Esophagus muscularis mucosa (tissue), 4 donors: Measurements from ENCODE around the gene RTN4. TPM values are rescaled to one million over a fixed set of nuclear protein-coding genes. Genes with fewer than 3 reads are reported as not detected.

ENCODE experiments used
- DNase-seq: peaks from one replicate; pipeline ENCODE4 v3.0.0-alpha.2; 2017; ENCODE audit errors: extremely low spot score
- H3K27ac ChIP-seq, 4 donors: fragments of 200-600 bp; sonication (generic); replicated peaks in 1 of 4; 1 replicate in 3 of 4; 2 replicates in 1 of 4; pipeline ENCODE4 v1.5.1; 2016 to 2019; ENCODE audit warnings: mild to moderate bottlenecking in 1 of 4
- H3K27me3 ChIP-seq, 4 donors: fragments of 200-600 bp; sonication (generic); one replicate each; pipeline versions ENCODE4 v1.5.1 to v1.6.0; 2016 to 2019
- H3K36me3 ChIP-seq, 4 donors: fragments of 200-600 bp; sonication (generic); one replicate each; pipeline ENCODE4 v1.5.1; 2016 to 2019
- H3K4me1 ChIP-seq, 4 donors: fragments of 200-600 bp; sonication (generic); one replicate each; pipeline ENCODE4 v1.5.1; 2016 to 2019
- H3K4me3 ChIP-seq, 4 donors: fragments of 200-600 bp; sonication (generic); 1 replicate in 2 of 4; 2 replicates in 2 of 4; pipeline ENCODE4 v1.5.1; 2016 to 2019; ENCODE audit warnings: mild to moderate bottlenecking in 4 of 4, moderate library complexity in 1 of 4
- H3K9me3 ChIP-seq, 4 donors: fragments of 200-600 bp; sonication (generic); 1 replicate in 3 of 4; 2 replicates in 1 of 4; pipeline ENCODE4 v1.5.1; 2016 to 2019
- EP300 ChIP-seq: sonication (generic); formaldehyde crosslinking; IDR thresholded peaks from one replicate; pipeline ENCODE4 v1.6.1; 2017; ENCODE audit warnings: antibody characterized with exemption
- POLR2A ChIP-seq: fragments of 450-650 bp; IDR thresholded peaks from one replicate; pipeline ENCODE4 v1.6.1; 2017; ENCODE audit warnings: antibody characterized with exemption, moderate library complexity, mild to moderate bottlenecking, low read depth
- POLR2AphosphoS5 ChIP-seq, 2 donors: sonication (generic); formaldehyde crosslinking; IDR thresholded peaks; one replicate each; pipeline ENCODE4 v1.6.1; 2017; ENCODE audit warnings: antibody characterized with exemption in 2 of 2
- WGBS: methylation state at CpG from one replicate; pipeline ENCODE4 v1.1.5; 2018; 5-methylcytosine and 5-hydroxymethylcytosine counted together
- intact Hi-C: fragments of 100-400 bp; cut with DNase I; formaldehyde crosslinking; loops from one replicate; pipeline ENCODE4 v1.15.1; 2023
- total RNA-seq, 4 donors: library from RNA; depleted of rRNA; stranded (reverse); fragments of >200 nt; gene quantifications; one replicate each; pipeline versions ENCODE4 v1.1.0 to v1.2.1, GENCODE V29; 2016
- TF ChIP-seq, protein P1 (sequence below), 3 experiments: fragments of 200-600 bp in 2 of 3; fragments of 450-650 bp in 1 of 3; sonication (generic) in 2 of 3; IDR thresholded peaks; one replicate each; pipeline ENCODE4 v1.5.1; 2017 to 2019; ENCODE audit warnings: antibody characterized with exemption in 3 of 3, mild to moderate bottlenecking in 2 of 3, moderate library complexity in 1 of 3

The RTN4 gene
- total RNA-seq, 4 donors from 2014 or later, result 214 to 272 (median 251) TPM

- no peaks in the 10 kb centered on the region for H3K9me3 ChIP-seq
- H3K27me3 ChIP-seq, result no peaks in the 10 kb centered on the region
- H3K4me1 ChIP-seq, result peaks cover 27 to 94% (median 84%) of the 10 kb centered on the region in 4 donors
- H3K27ac ChIP-seq, result no peak overlapping the region
- intact Hi-C loops, result no loop called here
- H3K36me3 ChIP-seq, result no peaks in the 10 kb centered on the region
- no peak for TF ChIP-seq POLR2A
- no peak overlapping the region for H3K4me3 ChIP-seq
- WGBS, result 89% methylated on average over 10 of the region's 10 CpGs
- no peak for DNase-seq
Measured at GRCh38 chr2:55003706-55004639, 46.3 kb downstream of the RTN4 start.

DNA sequence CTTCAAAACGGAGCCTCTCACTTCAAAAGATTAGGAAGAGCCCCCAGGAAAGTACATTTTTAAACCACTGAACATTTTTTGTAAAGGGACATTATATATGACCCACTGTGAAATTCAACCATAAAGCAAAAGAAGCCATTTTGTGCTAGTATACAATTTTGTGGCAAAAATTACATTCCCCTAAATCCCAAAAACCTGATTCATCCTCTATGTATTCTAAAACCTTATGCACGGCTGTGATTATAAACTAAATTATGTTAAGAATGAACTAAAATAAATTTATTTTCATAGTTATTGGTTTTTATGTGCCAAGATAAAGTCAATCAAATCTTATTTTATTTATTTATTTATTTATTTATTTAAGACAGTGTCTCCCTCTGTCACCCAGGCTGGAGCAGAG lies 48.5 kb downstream of the RTN4 start:
- Histone ChIP-seq H3K27me3 (no peaks in the 10 kb centered on the region), H3K4me1 (peaks cover 23 to 91% (median 82%) of the 10 kb centered on the region in 4 donors), H3K36me3 (no peaks in the 10 kb centered on the region), H3K4me3 (no peak overlapping the region), H3K27ac (no peak overlapping the region), H3K9me3 (no peaks in the 10 kb centered on the region)
- 80% methylated on average over 2 of the region's 2 CpGs for WGBS
- intact Hi-C loops, result no loop called here
- TF ChIP-seq POLR2A, result no peak
- TF ChIP-seq, protein P1, sequence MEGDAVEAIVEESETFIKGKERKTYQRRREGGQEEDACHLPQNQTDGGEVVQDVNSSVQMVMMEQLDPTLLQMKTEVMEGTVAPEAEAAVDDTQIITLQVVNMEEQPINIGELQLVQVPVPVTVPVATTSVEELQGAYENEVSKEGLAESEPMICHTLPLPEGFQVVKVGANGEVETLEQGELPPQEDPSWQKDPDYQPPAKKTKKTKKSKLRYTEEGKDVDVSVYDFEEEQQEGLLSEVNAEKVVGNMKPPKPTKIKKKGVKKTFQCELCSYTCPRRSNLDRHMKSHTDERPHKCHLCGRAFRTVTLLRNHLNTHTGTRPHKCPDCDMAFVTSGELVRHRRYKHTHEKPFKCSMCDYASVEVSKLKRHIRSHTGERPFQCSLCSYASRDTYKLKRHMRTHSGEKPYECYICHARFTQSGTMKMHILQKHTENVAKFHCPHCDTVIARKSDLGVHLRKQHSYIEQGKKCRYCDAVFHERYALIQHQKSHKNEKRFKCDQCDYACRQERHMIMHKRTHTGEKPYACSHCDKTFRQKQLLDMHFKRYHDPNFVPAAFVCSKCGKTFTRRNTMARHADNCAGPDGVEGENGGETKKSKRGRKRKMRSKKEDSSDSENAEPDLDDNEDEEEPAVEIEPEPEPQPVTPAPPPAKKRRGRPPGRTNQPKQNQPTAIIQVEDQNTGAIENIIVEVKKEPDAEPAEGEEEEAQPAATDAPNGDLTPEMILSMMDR (IDR thresholded peaks at IDR 0.05), result no peak
- TF ChIP-seq POLR2AphosphoS5 (IDR thresholded peaks at IDR 0.05), result no peak
- TF ChIP-seq EP300, result no peak
- no peak for DNase-seq

- no peaks in the 10 kb centered on the region for H3K9me3 ChIP-seq
- no peak for DNase-seq
- no peaks in the 10 kb centered on the region for H3K27me3 ChIP-seq
- intact Hi-C loops, result no loop called here
- H3K36me3 ChIP-seq, result no peaks in the 10 kb centered on the region
- WGBS, result 44% methylated on average over 4 of the region's 4 CpGs
- no peak for TF ChIP-seq EP300
- TF ChIP-seq, protein P1 (IDR thresholded peaks at IDR 0.05), result no peak
- TF ChIP-seq POLR2AphosphoS5 (IDR thresholded peaks at IDR 0.05), result no peak
- no peak for TF ChIP-seq POLR2A
- peaks cover 17 to 83% (median 80%) of the 10 kb centered on the region in 4 donors for H3K4me1 ChIP-seq
- no peak overlapping the region for H3K4me3 ChIP-seq
- no peak overlapping the region for H3K27ac ChIP-seq
Measured at GRCh38 chr2:55000341-55000740, 49.9 kb downstream of the RTN4 start.

- Histone ChIP-seq H3K4me3 (peak overlapping the region; percentile 1 to 18 (median 12)), H3K9me3 (no peaks in the 10 kb centered on the region), H3K27ac (peak overlapping the region in 3 of 4 donors; percentile 1 to 36 (median 16)), H3K4me1 (peaks cover 17 to 83% (median 80%) of the 10 kb centered on the region in 4 donors), H3K36me3 (no peaks in the 10 kb centered on the region), H3K27me3 (no peaks in the 10 kb centered on the region)
- no peak for TF ChIP-seq POLR2A
- TF ChIP-seq EP300, result no peak
- TF ChIP-seq POLR2AphosphoS5 (IDR thresholded peaks at IDR 0.05), result no peak
- TF ChIP-seq, protein P1 (IDR thresholded peaks at IDR 0.05), result no peak
- intact Hi-C loops, result no loop called here
- no peak for DNase-seq
- WGBS, result 11% methylated on average over 3 of the region's 3 CpGs
Measured at GRCh38 chr2:54999182-54999581, 51.1 kb downstream of the RTN4 start.

- TF ChIP-seq POLR2AphosphoS5 (IDR thresholded peaks at IDR 0.05), result no peak
- TF ChIP-seq POLR2A, result no peak
- TF ChIP-seq, protein P1 (IDR thresholded peaks at IDR 0.05), result no peak
- TF ChIP-seq EP300, result no peak
- Histone ChIP-seq H3K36me3 (no peaks in the 10 kb centered on the region), H3K9me3 (no peaks in the 10 kb centered on the region), H3K27me3 (no peaks in the 10 kb centered on the region), H3K27ac (peak overlapping the region in 1 of 4 donors; percentile 4), H3K4me1 (peaks cover 17 to 91% (median 87%) of the 10 kb centered on the region in 4 donors), H3K4me3 (no peak overlapping the region)
- DNase-seq, result no peak
- intact Hi-C loops, result no loop called here
- WGBS, result 70% methylated on average over 1 of the region's 1 CpG
Measured at GRCh38 chr2:54997826-54998225, 52.4 kb downstream of the RTN4 start.
